Trophoblast cell (in vitro differentiated cells and primary cell): ENCODE results near the gene EFNA5.

Experiments
- DNase-seq, 2 donors: peaks; one replicate each; pipeline ENCODE4 v3.0.0-alpha.2; 2016
- H2AFZ ChIP-seq: 2 replicates; pipeline ENCODE4 v1.6.1; 2013; ENCODE audit warnings: low read length, moderate library complexity, mild to moderate bottlenecking; ENCODE audit not compliant: insufficient read depth, poor library complexity
- H2AK5ac ChIP-seq: 2 replicates; pipeline ENCODE4 v1.6.1; 2013; ENCODE audit warnings: mild to moderate bottlenecking, low read length
- H2BK120ac ChIP-seq: 2 replicates; pipeline ENCODE4 v1.6.1; 2013; ENCODE audit warnings: low read length, mild to moderate bottlenecking, moderate library complexity; ENCODE audit not compliant: insufficient read depth, poor library complexity
- H2BK12ac ChIP-seq: 2 replicates; pipeline ENCODE4 v1.6.1; 2013; ENCODE audit warnings: mild to moderate bottlenecking, low read length, moderate library complexity
- H2BK5ac ChIP-seq: 2 replicates; pipeline ENCODE4 v1.6.1; 2013; ENCODE audit warnings: low read length, low read depth, moderate library complexity, mild to moderate bottlenecking; ENCODE audit not compliant: poor library complexity
- H3K14ac ChIP-seq: 2 replicates; pipeline ENCODE4 v1.6.1; 2013; ENCODE audit warnings: mild to moderate bottlenecking, low read length
- H3K18ac ChIP-seq: 2 replicates; pipeline ENCODE4 v1.6.1; 2013; ENCODE audit warnings: mild to moderate bottlenecking, low read length
- H3K23ac ChIP-seq: 2 replicates; pipeline ENCODE4 v1.6.1; 2013; ENCODE audit warnings: low read length
- H3K27ac ChIP-seq: 2 replicates; pipeline ENCODE4 v1.5.1; 2013; ENCODE audit warnings: low read depth, mild to moderate bottlenecking, inconsistent platforms, low read length, moderate library complexity
- H3K27me3 ChIP-seq: 2 replicates; pipeline ENCODE4 v1.6.1; 2013; ENCODE audit warnings: inconsistent platforms, mild to moderate bottlenecking, low read length, moderate library complexity; ENCODE audit not compliant: insufficient read depth
- H3K36me3 ChIP-seq, 2 experiments: 1 replicate in 1 of 2; 2 replicates in 1 of 2; pipeline ENCODE4 v1.6.1; 2013; ENCODE audit warnings: low read length in 2 of 2, mild to moderate bottlenecking in 2 of 2, moderate library complexity in 1 of 2; ENCODE audit not compliant: insufficient read depth in 2 of 2, control insufficient read depth in 1 of 2
- H3K4ac ChIP-seq: 2 replicates; pipeline ENCODE4 v1.6.1; 2013; ENCODE audit warnings: low read depth, mild to moderate bottlenecking, low read length, moderate library complexity
- H3K4me1 ChIP-seq, 2 experiments: 1 replicate in 1 of 2; 2 replicates in 1 of 2; pipeline ENCODE4 v1.6.1; 2013; ENCODE audit warnings: low read length in 2 of 2, mild to moderate bottlenecking in 2 of 2, moderate library complexity in 1 of 2; ENCODE audit not compliant: insufficient read depth in 2 of 2, control insufficient read depth in 1 of 2
- H3K4me2 ChIP-seq: 2 replicates; pipeline ENCODE4 v1.6.1; 2013; ENCODE audit warnings: inconsistent platforms, mild to moderate bottlenecking, low read length, moderate library complexity
- H3K4me3 ChIP-seq: 2 replicates; pipeline ENCODE4 v1.5.1; 2013; ENCODE audit warnings: mild to moderate bottlenecking, low read depth, low read length, inconsistent platforms
- H3K79me1 ChIP-seq: one replicate; pipeline ENCODE4 v1.6.1; 2013; ENCODE audit warnings: low read length
- H3K79me2 ChIP-seq: 2 replicates; pipeline ENCODE4 v1.6.1; 2013; ENCODE audit warnings: low read length, mild to moderate bottlenecking; ENCODE audit not compliant: control insufficient read depth, insufficient read depth, poor library complexity
- H3K9ac ChIP-seq: 2 replicates; pipeline ENCODE4 v1.6.1; 2013; ENCODE audit warnings: mild to moderate bottlenecking, low read length
- H3K9me3 ChIP-seq: 2 replicates; pipeline ENCODE4 v1.6.1; 2013; ENCODE audit warnings: low read depth, mild to moderate bottlenecking, control low read depth, inconsistent platforms, low read length; ENCODE audit not compliant: insufficient read depth
- H4K12ac ChIP-seq: 2 replicates; pipeline ENCODE4 v1.6.1; 2013; ENCODE audit warnings: low read depth, mild to moderate bottlenecking, low read length, moderate library complexity
- H4K8ac ChIP-seq: 2 replicates; pipeline ENCODE4 v1.6.1; 2013; ENCODE audit warnings: low read depth, mild to moderate bottlenecking, low read length, moderate library complexity
- H4K91ac ChIP-seq: one replicate; pipeline ENCODE4 v1.6.1; 2013; ENCODE audit warnings: low read depth, mild to moderate bottlenecking, low read length, moderate library complexity
- WGBS: extraction: QIAGEN DNeasy Blood & Tissue Kit; methylation state at CpG from one replicate; pipeline ENCODE4 v1.1.7; 2013; ENCODE audit warnings: missing lambda C conversion rate; ENCODE audit not compliant: insufficient read length, insufficient coverage; ENCODE audit errors: extremely low coverage; 5-methylcytosine and 5-hydroxymethylcytosine counted together

Gene EFNA5

GRCh38 chr5:107570805-107571531 lies 99.8 kb downstream of the EFNA5 start:
- H3K4me2 ChIP-seq, result no peak overlapping the region
- no peak overlapping the region for H4K8ac ChIP-seq
- no peaks in the 10 kb centered on the region for H3K9me3 ChIP-seq
- no peak overlapping the region for H3K9ac ChIP-seq
- H4K12ac ChIP-seq, result no peak overlapping the region
- peaks cover 9% of the 10 kb centered on the region for H3K79me1 ChIP-seq
- peaks cover 9 to 13% of the 10 kb centered on the region in 2 experiments for H3K4me1 ChIP-seq
- H3K14ac ChIP-seq, result peak overlapping the region; percentile 78
- H2BK12ac ChIP-seq, result peak overlapping the region; percentile 92
- peak overlapping the region; percentile 35 for H3K27ac ChIP-seq
- H4K91ac ChIP-seq, result peak overlapping the region; percentile 68
- H2AK5ac ChIP-seq, result peak overlapping the region; percentile 79
- no peaks in the 10 kb centered on the region for H3K79me2 ChIP-seq
- no peak for DNase-seq
- no peak overlapping the region for H3K23ac ChIP-seq
- peak overlapping the region; percentile 62 for H3K18ac ChIP-seq
- peak overlapping the region; percentile 45 for H2BK5ac ChIP-seq
- H3K27me3 ChIP-seq, result no peaks in the 10 kb centered on the region
- no peaks in the 10 kb centered on the region for H3K36me3 ChIP-seq
- peak overlapping the region; percentile 27 for H3K4ac ChIP-seq
- WGBS, result no CpG with 5 or more reads among the region's 14 CpGs
- no peak overlapping the region for H3K4me3 ChIP-seq
- H2AFZ ChIP-seq, result no peak overlapping the region
- peak overlapping the region; percentile 79 for H2BK120ac ChIP-seq

GRCh38 chr5:107570181-107570580 lies 100.6 kb downstream of the EFNA5 start:
- Histone ChIP-seq H3K9ac (no peak overlapping the region), H2AK5ac (peak overlapping the region; percentile 80), H4K8ac (no peak overlapping the region), H4K12ac (no peak overlapping the region), H3K4me3 (no peak overlapping the region), H2AFZ (no peak overlapping the region), H2BK120ac (no peak overlapping the region), H3K27me3 (no peaks in the 10 kb centered on the region), H4K91ac (no peak overlapping the region), H3K4ac (no peak overlapping the region), H3K27ac (no peak overlapping the region), H2BK12ac (no peak overlapping the region), H3K9me3 (no peaks in the 10 kb centered on the region), H3K4me2 (no peak overlapping the region), H3K79me1 (peaks cover 9% of the 10 kb centered on the region), H3K4me1 (peaks cover 9 to 16% of the 10 kb centered on the region in 2 experiments), H3K18ac (no peak overlapping the region), H2BK5ac (no peak overlapping the region), H3K23ac (no peak overlapping the region), H3K14ac (no peak overlapping the region), H3K36me3 (no peaks in the 10 kb centered on the region), H3K79me2 (no peaks in the 10 kb centered on the region)
- no CpG with 5 or more reads among the region's 4 CpGs for WGBS
- no peak for DNase-seq

- Histone ChIP-seq H2BK120ac (peak overlapping the region; percentile 58), H3K9me3 (no peaks in the 10 kb centered on the region)
- WGBS, result no CpG with 5 or more reads among the region's 4 CpGs
These were observed 102.7 kb downstream of the EFNA5 start for GRCh38 chr5:107567901-107568671.

GRCh38 chr5:107566986-107567385 lies 103.8 kb downstream of the EFNA5 start:
- no CpG with 5 or more reads among the region's 2 CpGs for WGBS
- Histone ChIP-seq H3K4me3 (no peak overlapping the region), H2BK5ac (no peak overlapping the region), H3K36me3 (no peaks in the 10 kb centered on the region), H3K4ac (no peak overlapping the region), H3K79me2 (peaks cover 1% of the 10 kb centered on the region), H3K27me3 (no peaks in the 10 kb centered on the region), H3K4me1 (peaks cover 13% of the 10 kb centered on the region in 2 experiments), H4K12ac (no peak overlapping the region), H3K4me2 (no peak overlapping the region), H2BK120ac (no peak overlapping the region), H3K23ac (no peak overlapping the region), H3K79me1 (peaks cover 9% of the 10 kb centered on the region), H4K91ac (no peak overlapping the region), H4K8ac (no peak overlapping the region), H3K14ac (no peak overlapping the region), H2AK5ac (no peak overlapping the region), H3K9me3 (no peaks in the 10 kb centered on the region), H2AFZ (no peak overlapping the region), H3K9ac (no peak overlapping the region), H2BK12ac (no peak overlapping the region), H3K18ac (no peak overlapping the region), H3K27ac (no peak overlapping the region)
- no peak for DNase-seq

More at GRCh38 chr5:107567901-107568671, 102.7 kb downstream of the EFNA5 start:
- H3K27ac ChIP-seq, result no peak overlapping the region
- peak overlapping the region; percentile 62 for H3K18ac ChIP-seq
- peak overlapping the region; percentile 2 for H4K8ac ChIP-seq
- H2BK5ac ChIP-seq, result no peak overlapping the region
- no peak overlapping the region for H4K91ac ChIP-seq
- peak overlapping the region; percentile 38 for H2BK12ac ChIP-seq
- H3K14ac ChIP-seq, result no peak overlapping the region
- peaks cover 13 to 18% of the 10 kb centered on the region in 2 experiments for H3K4me1 ChIP-seq
- H3K27me3 ChIP-seq, result no peaks in the 10 kb centered on the region
- H2AK5ac ChIP-seq, result no peak overlapping the region
- no peak overlapping the region for H4K12ac ChIP-seq
- H3K23ac ChIP-seq, result no peak overlapping the region
- no peak overlapping the region for H3K9ac ChIP-seq
- H3K4me2 ChIP-seq, result no peak overlapping the region
- H3K4ac ChIP-seq, result no peak overlapping the region
- H2AFZ ChIP-seq, result no peak overlapping the region
- no peak for DNase-seq
- no peak overlapping the region for H3K4me3 ChIP-seq
- H3K36me3 ChIP-seq, result no peaks in the 10 kb centered on the region
- peaks cover 9% of the 10 kb centered on the region for H3K79me1 ChIP-seq
- H3K79me2 ChIP-seq, result peaks cover 1% of the 10 kb centered on the region
